GM12878 (cell line): ENCODE measurements around the gene GMPPB. TPM values are rescaled to one million over a fixed set of nuclear protein-coding genes. Genes with fewer than 3 reads are reported as not detected.

Source experiments
- CREM ChIP-seq: IDR thresholded peaks from 2 replicates; pipeline ENCODE4 v1.6.1; 2014; ENCODE audit warnings: antibody characterized with exemption, low read depth
- FOXM1 ChIP-seq: IDR thresholded peaks from 2 replicates; pipeline ENCODE4 v1.6.1; 2012; ENCODE audit warnings: low read depth, mild to moderate bottlenecking, inconsistent platforms, low read length, moderate library complexity
- HDAC6 ChIP-seq: fragments of 200-600 bp; sonication (generic); IDR thresholded peaks from one replicate; pipeline ENCODE4 v1.8.0; 2017; ENCODE audit warnings: antibody characterized with exemption; ENCODE audit not compliant: unreplicated experiment
- LARP7 ChIP-seq: fragments of 450-650 bp; IDR thresholded peaks from 2 replicates; pipeline ENCODE4 v1.6.1; 2017; ENCODE audit warnings: mild to moderate bottlenecking
- MTA3 ChIP-seq: IDR thresholded peaks from 2 replicates; pipeline ENCODE4 v1.6.1; 2012; ENCODE audit warnings: low read length, inconsistent platforms, borderline replicate concordance
- MXI1 ChIP-seq: fragments of 150-350 bp; IDR thresholded peaks from 2 replicates; pipeline ENCODE4 v1.6.1; 2011; ENCODE audit warnings: low read depth, mild to moderate bottlenecking, inconsistent platforms, low read length, improper control_type of control experiment
- NBN ChIP-seq: fragments of 450-650 bp; IDR thresholded peaks from 2 replicates; pipeline ENCODE4 v1.6.1; 2016
- NFIC ChIP-seq: IDR thresholded peaks from 2 replicates; pipeline ENCODE4 v1.6.1; 2012; ENCODE audit warnings: low read depth, mild to moderate bottlenecking, inconsistent platforms, low read length, moderate library complexity
- NFYB ChIP-seq: IDR thresholded peaks from 2 replicates; pipeline ENCODE4 v1.6.1; 2011; ENCODE audit warnings: low read depth, mild to moderate bottlenecking, low read length, improper control_type of control experiment, moderate library complexity; ENCODE audit not compliant: insufficient read depth
- PAX5 ChIP-seq: IDR thresholded peaks from 2 replicates; pipeline ENCODE4 v1.6.1; 2011; ENCODE audit warnings: low read depth, low read length, borderline replicate concordance
- PAX8 ChIP-seq: fragments of 450-650 bp; IDR thresholded peaks from 2 replicates; pipeline ENCODE4 v1.6.1; 2017; ENCODE audit warnings: mild to moderate bottlenecking, moderate library complexity
- PML ChIP-seq: IDR thresholded peaks from 2 replicates; pipeline ENCODE4 v1.6.1; 2012; ENCODE audit warnings: low read length, inconsistent platforms
- RELA ChIP-seq: fragments of 450-650 bp; IDR thresholded peaks from 2 replicates; pipeline ENCODE4 v1.8.0; 2014; ENCODE audit warnings: borderline replicate concordance; ENCODE audit not compliant: partially characterized antibody
- RUNX3 ChIP-seq: IDR thresholded peaks from 2 replicates; pipeline ENCODE4 v1.6.1; 2012; ENCODE audit warnings: low read length, inconsistent platforms
- SMARCA5 ChIP-seq: fragments of 450-650 bp; IDR thresholded peaks from 2 replicates; pipeline ENCODE4 v1.6.1; 2017; ENCODE audit warnings: mild to moderate bottlenecking
- SMC3 ChIP-seq: IDR thresholded peaks from 2 replicates; pipeline ENCODE4 v1.6.1; 2011; ENCODE audit warnings: low read length, improper control_type of control experiment, borderline replicate concordance
- SREBF1 ChIP-seq: IDR thresholded peaks from 2 replicates; pipeline ENCODE4 v1.6.1; 2012; ENCODE audit warnings: mild to moderate bottlenecking, low read length
- TCF3 ChIP-seq: IDR thresholded peaks from 2 replicates; pipeline ENCODE4 v1.6.1; 2012; ENCODE audit warnings: low read depth, mild to moderate bottlenecking, low read length, borderline replicate concordance; ENCODE audit not compliant: insufficient read depth
- ZNF24 ChIP-seq: fragments of 450-650 bp; IDR thresholded peaks from 2 replicates; pipeline ENCODE4 v1.6.1; 2017; ENCODE audit warnings: antibody characterized with exemption, mild to moderate bottlenecking
- polyA plus RNA-seq, 11 experiments: library from polyadenylated mRNA; depleted of rRNA in 4 of 11; unstranded in 6 of 11; stranded (reverse) in 5 of 11; fragments of >200 nt; fragmentation: Nextera tagmentation in 4 of 11; fragmentation: Illumina TruSeq in 1 of 11; extraction: Ambion mirVana in 4 of 11; extraction: Trizol in 1 of 11; gene quantifications; 1 replicate in 1 of 11; 2 replicates in 10 of 11; pipeline versions ENCODE4 v1.2.1 to v1.2.3, GENCODE V29; 2011 to 2016; ENCODE audit warnings: inconsistent platforms in 2 of 11, missing spikeins in 2 of 11, low read depth in 1 of 11
- total RNA-seq, 4 experiments: library from RNA; depleted of rRNA in 3 of 4; stranded (reverse); fragments of >200 nt in 3 of 4; fragmentation: Illumina TruSeq in 1 of 4; extraction: Trizol in 1 of 4; gene quantifications; 2 replicates each; pipeline versions ENCODE4 v1.2.1 to v1.2.3, GENCODE V29; 2013 to 2021
- TF ChIP-seq, protein P1 (sequence below): fragments of 450-650 bp; IDR thresholded peaks from 2 replicates; pipeline ENCODE4 v1.6.1; 2016; ENCODE audit warnings: mild to moderate bottlenecking, moderate library complexity, borderline replicate concordance
- TF ChIP-seq, protein P2 (sequence below), 3 experiments: IDR thresholded peaks in 2 of 3; conservative IDR thresholded peaks in 1 of 3; 2 replicates each; pipeline ENCODE4 v1.5.1; 2011; ENCODE audit warnings: low read depth in 3 of 3, low read length in 3 of 3, mild to moderate bottlenecking in 3 of 3, control low read depth in 2 of 3, moderate library complexity in 2 of 3, inconsistent platforms in 1 of 3, mixed read lengths in 1 of 3; ENCODE audit not compliant: control insufficient read depth in 2 of 3, insufficient read depth in 1 of 3; ENCODE audit errors: extremely low read depth in 1 of 3
- TF ChIP-seq, protein P3 (sequence below): IDR thresholded peaks from 2 replicates; pipeline ENCODE4 v1.6.1; 2012; ENCODE audit warnings: low read length, inconsistent platforms
- TF ChIP-seq, protein P4 (sequence below): fragments of 450-650 bp; IDR thresholded peaks from 2 replicates; pipeline ENCODE4 v1.6.1; 2016; ENCODE audit warnings: mild to moderate bottlenecking

Gene GMPPB
- total and polyA plus RNA-seq, 10 of the 15 experiments (the other 5 are each of a cell fraction or from before 2014, with no cell fraction given), result 2.3 to 99.5 (median 23.3) TPM

DNA sequence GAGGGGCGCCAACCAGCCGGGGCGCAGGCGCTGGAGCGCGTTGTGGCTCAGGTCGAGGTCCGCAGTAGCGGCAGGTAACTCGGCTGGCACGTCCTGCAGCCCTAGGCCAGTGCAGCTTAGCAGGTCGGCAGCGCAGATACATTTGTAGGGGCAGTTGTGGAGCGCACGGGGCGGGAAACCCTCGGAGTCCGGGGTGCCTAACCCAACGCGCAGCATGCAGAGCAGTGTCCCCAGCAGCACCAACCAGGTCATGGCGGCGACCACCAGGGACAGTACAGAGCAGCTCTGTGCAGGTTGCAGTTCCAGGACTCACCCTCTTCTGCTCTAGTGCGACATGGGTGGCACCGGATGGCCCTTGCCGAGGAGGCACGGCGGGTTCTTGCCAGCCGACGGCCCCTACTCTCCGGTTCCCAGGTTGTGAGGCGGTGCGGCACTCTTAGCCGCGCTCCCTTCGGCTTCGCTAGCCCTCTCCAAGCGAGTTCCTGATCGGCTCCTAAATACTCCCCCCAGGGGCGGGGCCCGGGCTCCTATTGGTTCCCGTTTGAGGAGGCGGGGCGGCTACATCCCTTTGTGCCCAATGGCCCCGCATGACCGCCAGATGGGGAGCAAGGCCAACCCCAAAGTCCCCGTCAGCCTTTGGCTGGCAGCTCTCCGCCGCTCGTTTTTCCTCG lies 4.4 kb downstream of the GMPPB start, which contains the start of gene AMIGO3 (continued):
- TF ChIP-seq, protein P1, sequence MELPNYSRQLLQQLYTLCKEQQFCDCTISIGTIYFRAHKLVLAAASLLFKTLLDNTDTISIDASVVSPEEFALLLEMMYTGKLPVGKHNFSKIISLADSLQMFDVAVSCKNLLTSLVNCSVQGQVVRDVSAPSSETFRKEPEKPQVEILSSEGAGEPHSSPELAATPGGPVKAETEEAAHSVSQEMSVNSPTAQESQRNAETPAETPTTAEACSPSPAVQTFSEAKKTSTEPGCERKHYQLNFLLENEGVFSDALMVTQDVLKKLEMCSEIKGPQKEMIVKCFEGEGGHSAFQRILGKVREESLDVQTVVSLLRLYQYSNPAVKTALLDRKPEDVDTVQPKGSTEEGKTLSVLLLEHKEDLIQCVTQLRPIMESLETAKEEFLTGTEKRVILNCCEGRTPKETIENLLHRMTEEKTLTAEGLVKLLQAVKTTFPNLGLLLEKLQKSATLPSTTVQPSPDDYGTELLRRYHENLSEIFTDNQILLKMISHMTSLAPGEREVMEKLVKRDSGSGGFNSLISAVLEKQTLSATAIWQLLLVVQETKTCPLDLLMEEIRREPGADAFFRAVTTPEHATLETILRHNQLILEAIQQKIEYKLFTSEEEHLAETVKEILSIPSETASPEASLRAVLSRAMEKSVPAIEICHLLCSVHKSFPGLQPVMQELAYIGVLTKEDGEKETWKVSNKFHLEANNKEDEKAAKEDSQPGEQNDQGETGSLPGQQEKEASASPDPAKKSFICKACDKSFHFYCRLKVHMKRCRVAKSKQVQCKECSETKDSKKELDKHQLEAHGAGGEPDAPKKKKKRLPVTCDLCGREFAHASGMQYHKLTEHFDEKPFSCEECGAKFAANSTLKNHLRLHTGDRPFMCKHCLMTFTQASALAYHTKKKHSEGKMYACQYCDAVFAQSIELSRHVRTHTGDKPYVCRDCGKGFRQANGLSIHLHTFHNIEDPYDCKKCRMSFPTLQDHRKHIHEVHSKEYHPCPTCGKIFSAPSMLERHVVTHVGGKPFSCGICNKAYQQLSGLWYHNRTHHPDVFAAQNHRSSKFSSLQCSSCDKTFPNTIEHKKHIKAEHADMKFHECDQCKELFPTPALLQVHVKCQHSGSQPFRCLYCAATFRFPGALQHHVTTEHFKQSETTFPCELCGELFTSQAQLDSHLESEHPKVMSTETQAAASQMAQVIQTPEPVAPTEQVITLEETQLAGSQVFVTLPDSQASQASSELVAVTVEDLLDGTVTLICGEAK, result no peak
- TF ChIP-seq RUNX3 (peak; percentile 1; the same call in 1 of the 2 replicates), ZNF24 (no peak), SREBF1 (no peak), MTA3 (peak; percentile 92; the same call in 1 of the 2 replicates), PML (peak; percentile 95), CREM (no peak; the same call in 1 of the 2 replicates), RELA (no peak), PAX5 (no peak), LARP7 (peak; percentile 58), HDAC6 (peak; percentile 67), TCF3 (peak; percentile 42; the same call in 1 of the 2 replicates), SMC3 (no peak), FOXM1 (peak; percentile 42; the same call in 1 of the 2 replicates), NFYB (peak; percentile 84), NBN (peak; percentile 68), NFIC (no peak), SMARCA5 (peak; percentile 15; the same call in 1 of the 2 replicates), MXI1 (peak; percentile 39; the same call in 1 of the 2 replicates), PAX8 (no peak)
- TF ChIP-seq, protein P2, sequence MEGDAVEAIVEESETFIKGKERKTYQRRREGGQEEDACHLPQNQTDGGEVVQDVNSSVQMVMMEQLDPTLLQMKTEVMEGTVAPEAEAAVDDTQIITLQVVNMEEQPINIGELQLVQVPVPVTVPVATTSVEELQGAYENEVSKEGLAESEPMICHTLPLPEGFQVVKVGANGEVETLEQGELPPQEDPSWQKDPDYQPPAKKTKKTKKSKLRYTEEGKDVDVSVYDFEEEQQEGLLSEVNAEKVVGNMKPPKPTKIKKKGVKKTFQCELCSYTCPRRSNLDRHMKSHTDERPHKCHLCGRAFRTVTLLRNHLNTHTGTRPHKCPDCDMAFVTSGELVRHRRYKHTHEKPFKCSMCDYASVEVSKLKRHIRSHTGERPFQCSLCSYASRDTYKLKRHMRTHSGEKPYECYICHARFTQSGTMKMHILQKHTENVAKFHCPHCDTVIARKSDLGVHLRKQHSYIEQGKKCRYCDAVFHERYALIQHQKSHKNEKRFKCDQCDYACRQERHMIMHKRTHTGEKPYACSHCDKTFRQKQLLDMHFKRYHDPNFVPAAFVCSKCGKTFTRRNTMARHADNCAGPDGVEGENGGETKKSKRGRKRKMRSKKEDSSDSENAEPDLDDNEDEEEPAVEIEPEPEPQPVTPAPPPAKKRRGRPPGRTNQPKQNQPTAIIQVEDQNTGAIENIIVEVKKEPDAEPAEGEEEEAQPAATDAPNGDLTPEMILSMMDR (IDR thresholded peaks at IDR 0.05 in 2 of 3, conservative IDR thresholded peaks at IDR 0.05 in 1 of 3; ENCODE audit: control insufficient read depth in 2 of 3, extremely low read depth in 1 of 3, insufficient read depth in 1 of 3, low read depth in 3 of 3, low read length in 3 of 3), result peak; percentile 42 to 84 (median 63); a peak in 5 of 6 replicates
- TF ChIP-seq, protein P3, sequence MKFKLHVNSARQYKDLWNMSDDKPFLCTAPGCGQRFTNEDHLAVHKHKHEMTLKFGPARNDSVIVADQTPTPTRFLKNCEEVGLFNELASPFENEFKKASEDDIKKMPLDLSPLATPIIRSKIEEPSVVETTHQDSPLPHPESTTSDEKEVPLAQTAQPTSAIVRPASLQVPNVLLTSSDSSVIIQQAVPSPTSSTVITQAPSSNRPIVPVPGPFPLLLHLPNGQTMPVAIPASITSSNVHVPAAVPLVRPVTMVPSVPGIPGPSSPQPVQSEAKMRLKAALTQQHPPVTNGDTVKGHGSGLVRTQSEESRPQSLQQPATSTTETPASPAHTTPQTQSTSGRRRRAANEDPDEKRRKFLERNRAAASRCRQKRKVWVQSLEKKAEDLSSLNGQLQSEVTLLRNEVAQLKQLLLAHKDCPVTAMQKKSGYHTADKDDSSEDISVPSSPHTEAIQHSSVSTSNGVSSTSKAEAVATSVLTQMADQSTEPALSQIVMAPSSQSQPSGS, result no peak
- TF ChIP-seq, protein P4, sequence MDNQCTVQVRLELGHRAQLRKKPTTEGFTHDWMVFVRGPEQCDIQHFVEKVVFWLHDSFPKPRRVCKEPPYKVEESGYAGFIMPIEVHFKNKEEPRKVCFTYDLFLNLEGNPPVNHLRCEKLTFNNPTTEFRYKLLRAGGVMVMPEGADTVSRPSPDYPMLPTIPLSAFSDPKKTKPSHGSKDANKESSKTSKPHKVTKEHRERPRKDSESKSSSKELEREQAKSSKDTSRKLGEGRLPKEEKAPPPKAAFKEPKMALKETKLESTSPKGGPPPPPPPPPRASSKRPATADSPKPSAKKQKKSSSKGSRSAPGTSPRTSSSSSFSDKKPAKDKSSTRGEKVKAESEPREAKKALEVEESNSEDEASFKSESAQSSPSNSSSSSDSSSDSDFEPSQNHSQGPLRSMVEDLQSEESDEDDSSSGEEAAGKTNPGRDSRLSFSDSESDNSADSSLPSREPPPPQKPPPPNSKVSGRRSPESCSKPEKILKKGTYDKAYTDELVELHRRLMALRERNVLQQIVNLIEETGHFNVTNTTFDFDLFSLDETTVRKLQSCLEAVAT, result peak; percentile 18; the same call in 1 of the 2 replicates
